A673 (cell line): ENCODE measurements around the gene TSGA10. TPM values are rescaled to one million over a fixed set of nuclear protein-coding genes. Genes with fewer than 3 reads are reported as not detected.
A peak's percentile ranks its signal among the peaks of the same experiment; 100 is the strongest.

Experiments
- BruUV-seq: library from RNA; stranded (reverse); fragments of 400-500 nt; replicated peaks from 2 replicates; lab custom pipeline; 2021; lab: Mats Ljungman, UMichigan
- CTCF ChIA-PET: fragments of 300-600 bp; sonication (Branson Sonifier 250); formaldehyde crosslinking; loops from one replicate; lab custom pipeline; 2022; ENCODE audit warnings: antibody characterized with exemption; lab: Charles Lee
- POLR2A ChIA-PET: fragments of 300-600 bp; sonication (Branson Sonifier 250); formaldehyde crosslinking; loops from one replicate; lab custom pipeline; 2022; ENCODE audit warnings: antibody characterized with exemption; ENCODE audit not compliant: low non-redundant PET; lab: Charles Lee
- DNase-seq: peaks from one replicate; pipeline ENCODE4 v3.0.0-alpha.2; 2015; ENCODE audit warnings: low spot score
- H3K27ac ChIP-seq: fragments of 200-600 bp; sonication (generic); 2 replicates; pipeline ENCODE4 v1.5.1; 2016; ENCODE audit warnings: mixed run types, low read depth, mild to moderate bottlenecking, mixed read lengths, antibody characterized with exemption, low read length; ENCODE audit not compliant: poor library complexity, severe bottlenecking
- H3K27me3 ChIP-seq: fragments of 200-600 bp; sonication (generic); replicated peaks from 2 replicates; pipeline ENCODE4 v1.6.1; 2017; ENCODE audit warnings: mixed run types, low read depth, mild to moderate bottlenecking, mixed read lengths, antibody characterized with exemption, low read length; ENCODE audit not compliant: insufficient read depth, poor library complexity
- H3K36me3 ChIP-seq: fragments of 200-600 bp; sonication (generic); 2 replicates; pipeline ENCODE4 v1.6.1; 2016; ENCODE audit warnings: mixed run types, mild to moderate bottlenecking, mixed read lengths, antibody characterized with exemption, low read length; ENCODE audit not compliant: insufficient read depth, poor library complexity, severe bottlenecking
- H3K4me1 ChIP-seq: fragments of 200-600 bp; sonication (generic); 2 replicates; pipeline ENCODE4 v1.6.1; 2017; ENCODE audit warnings: mixed run types, mild to moderate bottlenecking, mixed read lengths, antibody characterized with exemption, low read length; ENCODE audit not compliant: insufficient read depth, poor library complexity, severe bottlenecking
- H3K4me3 ChIP-seq: fragments of 200-600 bp; sonication (generic); 2 replicates; pipeline ENCODE4 v1.5.1; 2016; ENCODE audit warnings: low read depth, mixed run types, mild to moderate bottlenecking, mixed read lengths, low read length; ENCODE audit not compliant: poor library complexity, severe bottlenecking
- H3K9me3 ChIP-seq: fragments of 200-600 bp; sonication (generic); 2 replicates; pipeline ENCODE4 v1.6.1; 2016; ENCODE audit warnings: mixed run types, low read depth, mild to moderate bottlenecking, mixed read lengths, antibody characterized with exemption, low read length; ENCODE audit not compliant: poor library complexity, severe bottlenecking
- CTCF ChIP-seq: fragments of 300-800, 200-600 bp; sonication (generic); conservative IDR thresholded peaks from 2 replicates; pipeline ENCODE4 v1.5.1; 2017; ENCODE audit warnings: low read depth, mild to moderate bottlenecking, antibody characterized with exemption, low read length, moderate library complexity, mixed read lengths
- EZH2 ChIP-seq: fragments of 200-600 bp; sonication (generic); IDR thresholded peaks from 2 replicates; pipeline ENCODE4 v1.6.1; 2017; ENCODE audit warnings: borderline replicate concordance, low read depth, mild to moderate bottlenecking, mixed read lengths, antibody characterized with exemption, low read length; ENCODE audit not compliant: poor library complexity, severe bottlenecking
- intact Hi-C: fragments of 100-400 bp; cut with micrococcal nuclease; formaldehyde crosslinking; loops from one replicate; pipeline ENCODE4 v1.10.0; 2022; ENCODE audit not compliant: unreplicated experiment
- total RNA-seq: library from RNA; stranded (reverse); gene quantifications from 2 replicates; pipeline ENCODE4 v1.2.3, GENCODE V29; 2021

TSGA10 gene
- total RNA-seq, 1 experiment from 2014 or later = 2.5 TPM

GRCh38 chr2:99184811-99185210, 30.1 kb upstream of the TSGA10 start:
- peaks cover 9% of the 10 kb centered on the region for H3K4me1 ChIP-seq
- TF ChIP-seq EZH2 (no peak), CTCF (no peak)
- BruUV-seq = no TSS peak
- CTCF ChIA-PET = no interaction called here
- no peak overlapping the region for H3K4me3 ChIP-seq
- no peak overlapping the region for H3K27ac ChIP-seq
- intact Hi-C loops = no loop called here
- peaks cover 4% of the 10 kb centered on the region for H3K36me3 ChIP-seq
- no peaks in the 10 kb centered on the region for H3K27me3 ChIP-seq
- DNase-seq = no peak
- H3K9me3 ChIP-seq = no peaks in the 10 kb centered on the region
- POLR2A ChIA-PET = no interaction called here

- POLR2A ChIA-PET = no interaction called here
Measured at GRCh38 chr2:99183025-99183424, 28.3 kb upstream of the TSGA10 start.

GRCh38 chr2:99181624-99182000, 26.9 kb upstream of the TSGA10 start:
- Histone ChIP-seq H3K4me3 (peak overlapping the region; percentile 81), H3K36me3 (no peaks in the 10 kb centered on the region), H3K27me3 (no peaks in the 10 kb centered on the region), H3K4me1 (peaks cover 13% of the 10 kb centered on the region), H3K27ac (peak overlapping the region; percentile 68), H3K9me3 (no peaks in the 10 kb centered on the region)
- intact Hi-C loops = loop anchor here (1.0 to 2.0 kb wide), 3 partner anchors 27 to 309 kb away; partner anchors contain the start of genes LIPT1, REV1, TSGA10 and TXNDC9
- CTCF ChIA-PET = interaction anchor here (0.7 kb wide), 1 partner anchor 246 kb away, joined by 4 read pairs; the partner anchor contains the start of gene CRACDL
- no peak for TF ChIP-seq CTCF
- TF ChIP-seq EZH2 = no peak
- no TSS peak for BruUV-seq
- POLR2A ChIA-PET = no interaction called here
- peak; percentile 28 for DNase-seq

More at GRCh38 chr2:99183025-99183424, 28.3 kb upstream of the TSGA10 start:
- H3K4me1 ChIP-seq = peaks cover 13% of the 10 kb centered on the region
- no peaks in the 10 kb centered on the region for H3K9me3 ChIP-seq
- no peak overlapping the region for H3K27ac ChIP-seq
- TF ChIP-seq CTCF = no peak
- no peak for TF ChIP-seq EZH2
- intact Hi-C loops = no loop called here
- no peak for DNase-seq
- CTCF ChIA-PET = no interaction called here
- H3K36me3 ChIP-seq = no peaks in the 10 kb centered on the region
- no TSS peak for BruUV-seq
- H3K27me3 ChIP-seq = no peaks in the 10 kb centered on the region
- H3K4me3 ChIP-seq = no peak overlapping the region
